GM18499 (cell line): Measurements from ENCODE around the gene ARHGAP8.

ENCODE experiments used
- ATAC-seq: cut with Tn5 transposase; IDR thresholded peaks from one replicate; pipeline ENCODE4 v1.9.1; 2021; ENCODE audit warnings: moderate number of reproducible peaks; ENCODE audit not compliant: insufficient read depth, unreplicated experiment

Gene ARHGAP8

DNA sequence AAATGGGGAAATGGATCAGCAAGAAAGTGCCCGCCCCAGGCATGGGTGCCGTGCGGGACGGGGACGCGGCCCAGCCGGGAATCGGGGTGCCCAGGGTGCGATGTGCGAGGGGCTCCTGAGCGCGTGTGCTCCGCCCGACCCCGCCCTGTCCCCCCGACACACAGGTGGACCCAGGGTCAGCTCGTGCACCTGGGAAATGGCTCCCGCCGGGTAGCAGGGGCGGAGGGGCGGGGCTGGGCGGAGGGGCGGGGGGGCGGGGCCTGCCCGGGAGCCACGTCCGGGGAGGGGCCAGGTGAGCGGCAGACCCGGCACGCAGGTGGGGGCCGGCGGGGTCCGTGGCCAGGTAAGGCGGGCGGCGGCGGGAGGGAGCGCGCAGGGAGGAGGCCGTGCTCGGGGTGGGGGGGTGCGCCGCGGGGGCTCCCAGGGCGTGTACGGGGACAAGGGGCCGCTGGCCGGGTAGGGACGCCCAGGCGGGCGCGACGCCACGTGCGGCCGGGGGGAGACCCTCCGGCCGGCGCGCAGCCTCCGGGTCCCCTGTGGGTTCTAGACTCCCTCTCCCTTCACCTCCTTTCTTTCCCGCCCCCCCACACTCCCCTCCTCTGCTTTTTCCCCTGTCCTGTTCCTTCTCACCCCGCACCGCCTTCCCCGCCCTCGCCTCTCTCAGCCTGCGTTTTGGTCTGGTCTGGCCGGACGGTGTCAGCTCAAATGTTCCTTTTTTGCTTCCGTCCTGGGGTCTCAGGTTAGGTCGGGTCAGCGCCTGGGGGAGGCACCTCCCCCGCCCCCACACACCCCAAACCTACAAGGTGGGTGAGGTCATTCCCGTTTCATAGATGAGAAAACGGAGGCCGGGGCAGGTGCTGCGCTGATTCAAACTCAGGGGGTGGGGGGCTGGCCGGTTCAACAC lies at the start of gene ARHGAP8:
Gene ARHGAP8 (plus strand): TSS at position 291 of the 904 bp plus-strand sequence. CDS start 33,953 bp downstream, outside the sequence.
- ATAC-seq = no peak

DNA sequence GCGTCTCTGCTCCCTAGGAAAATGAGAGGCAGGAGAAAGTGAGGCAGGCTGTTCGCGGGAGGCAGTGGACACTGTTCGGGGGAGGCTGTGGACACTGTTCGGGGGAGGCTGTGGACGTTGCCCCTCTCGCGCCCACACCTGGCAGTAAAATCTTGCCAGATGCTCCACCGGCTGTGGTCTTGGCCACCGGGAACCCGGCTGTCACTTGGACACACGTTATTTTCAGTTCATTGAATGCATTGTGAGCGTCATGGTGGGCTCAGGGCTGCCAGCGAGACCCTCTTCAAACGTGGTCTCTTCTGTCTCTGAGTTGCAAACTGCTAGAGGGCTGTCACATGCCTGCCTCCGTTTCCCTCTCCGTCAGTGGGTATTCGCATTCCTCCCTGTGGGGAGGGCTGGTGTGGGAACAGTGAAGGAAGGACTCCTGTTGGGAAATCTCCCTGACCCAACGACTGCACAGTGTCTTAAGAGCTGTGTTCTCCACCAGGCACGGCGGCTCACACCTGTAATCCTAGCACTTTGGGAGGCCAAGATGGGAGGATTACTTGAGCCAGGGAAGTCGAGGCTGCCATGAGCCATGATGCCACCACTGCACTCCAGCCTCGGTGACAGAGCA lies 49.0 kb upstream of the ARHGAP8 start:
- ATAC-seq = no peak

DNA sequence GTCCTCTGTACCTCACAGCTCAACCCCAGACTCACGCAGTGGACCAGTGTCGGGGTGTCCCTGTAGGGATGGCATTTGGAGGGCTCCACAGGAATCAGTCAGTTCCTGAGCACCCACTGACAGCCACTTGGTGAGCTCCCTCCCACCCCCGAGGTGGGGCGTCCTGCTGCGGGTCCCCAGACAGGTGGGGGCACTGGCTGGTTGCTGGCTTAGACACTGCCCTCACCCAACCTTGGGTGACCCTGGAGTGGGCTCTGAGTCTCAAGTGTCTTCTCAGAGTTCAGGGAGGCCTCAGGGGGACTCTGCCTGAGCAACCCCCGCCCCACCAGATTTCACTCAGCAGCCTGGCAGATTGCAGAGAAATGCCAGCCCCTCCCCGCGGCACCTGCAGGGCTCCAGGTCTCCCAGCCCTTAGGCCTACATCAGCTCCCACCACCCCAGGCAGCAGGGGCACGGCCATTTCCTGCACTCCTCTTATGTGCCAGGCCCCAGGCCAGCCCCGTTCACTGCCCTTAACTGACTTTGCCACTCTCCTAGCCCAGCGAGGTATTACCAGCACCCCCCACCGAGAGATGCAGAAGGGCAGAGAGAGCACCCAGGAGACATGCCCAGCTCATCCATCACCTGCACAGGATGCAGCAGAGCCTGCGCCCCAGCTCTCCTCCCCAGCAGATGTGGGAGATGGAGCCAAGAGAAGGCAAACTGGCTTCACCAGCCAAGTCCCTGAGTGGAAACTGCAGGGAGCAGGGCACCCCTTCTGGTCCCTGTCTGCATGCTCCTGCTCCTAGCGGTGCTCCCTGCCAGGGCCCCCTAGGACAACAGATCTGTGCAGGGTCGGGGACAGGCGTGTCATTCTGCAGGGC lies 48.0 kb upstream of the ARHGAP8 start:
- ATAC-seq = no peak

DNA sequence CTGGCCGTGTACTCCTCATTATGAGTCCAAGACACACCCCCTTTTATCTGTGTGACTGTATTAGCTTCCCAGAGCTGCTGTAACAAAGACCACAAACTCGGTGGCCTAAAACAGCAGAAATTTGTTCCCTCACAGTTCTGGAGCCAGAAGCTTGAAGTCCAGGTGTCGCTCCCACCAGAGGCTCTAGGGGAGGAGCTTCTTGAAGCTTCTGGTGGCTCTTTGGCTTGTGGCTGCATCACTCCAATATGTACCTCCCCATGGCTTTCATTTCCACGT lies 47.4 kb upstream of the ARHGAP8 start:
- no peak for ATAC-seq

DNA sequence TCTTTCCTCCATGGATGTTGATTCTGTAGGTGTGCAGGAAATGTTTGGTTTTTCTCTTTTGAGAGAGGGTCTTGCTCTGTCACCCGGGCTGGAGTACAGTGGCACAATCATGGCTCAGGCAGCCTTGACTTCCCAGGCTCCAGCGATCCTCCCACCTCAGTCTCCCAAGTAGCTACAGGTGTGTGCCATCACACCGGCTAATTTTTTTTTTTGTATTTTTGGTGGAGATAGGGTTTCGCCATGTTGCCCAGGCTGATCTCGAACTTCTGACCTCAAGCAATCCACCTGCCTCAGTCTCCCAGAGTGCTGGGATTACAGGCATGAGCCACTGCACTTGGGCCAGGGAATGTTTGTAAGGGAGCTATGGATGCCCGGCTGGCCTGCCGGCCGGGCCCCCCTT lies 45.9 kb upstream of the ARHGAP8 start:
- no peak for ATAC-seq

GRCh38 chr22:44707178-44707577 lies 45.2 kb upstream of the ARHGAP8 start:
- ATAC-seq = no peak

GRCh38 chr22:44707752-44708151 lies 44.6 kb upstream of the ARHGAP8 start:
- ATAC-seq = no peak

DNA sequence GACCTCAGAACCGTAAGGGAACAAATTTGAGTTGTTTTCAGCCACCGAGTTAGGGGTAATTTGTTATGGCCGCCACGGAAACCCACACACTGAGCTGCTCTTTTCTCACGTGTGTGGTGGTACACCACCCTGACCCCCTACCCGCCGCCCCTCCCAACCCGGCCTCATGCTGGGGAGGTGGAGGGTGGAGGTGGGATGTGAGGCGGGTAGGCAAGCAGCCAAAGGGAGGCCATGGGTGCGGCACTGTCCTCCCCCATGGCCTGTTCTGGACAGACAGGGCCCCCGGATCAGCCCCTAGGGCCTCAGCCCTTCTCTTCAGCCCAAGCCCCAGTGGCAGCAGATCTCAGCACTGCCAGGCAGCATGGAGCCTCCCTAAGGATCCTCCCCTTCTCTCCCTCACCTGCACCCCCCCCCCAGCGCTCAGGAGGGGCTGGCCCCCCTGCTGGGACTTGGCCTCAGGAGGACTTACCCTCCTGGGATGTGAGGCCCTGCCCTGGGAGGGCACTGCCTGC lies 42.4 kb upstream of the ARHGAP8 start:
- no peak for ATAC-seq

DNA sequence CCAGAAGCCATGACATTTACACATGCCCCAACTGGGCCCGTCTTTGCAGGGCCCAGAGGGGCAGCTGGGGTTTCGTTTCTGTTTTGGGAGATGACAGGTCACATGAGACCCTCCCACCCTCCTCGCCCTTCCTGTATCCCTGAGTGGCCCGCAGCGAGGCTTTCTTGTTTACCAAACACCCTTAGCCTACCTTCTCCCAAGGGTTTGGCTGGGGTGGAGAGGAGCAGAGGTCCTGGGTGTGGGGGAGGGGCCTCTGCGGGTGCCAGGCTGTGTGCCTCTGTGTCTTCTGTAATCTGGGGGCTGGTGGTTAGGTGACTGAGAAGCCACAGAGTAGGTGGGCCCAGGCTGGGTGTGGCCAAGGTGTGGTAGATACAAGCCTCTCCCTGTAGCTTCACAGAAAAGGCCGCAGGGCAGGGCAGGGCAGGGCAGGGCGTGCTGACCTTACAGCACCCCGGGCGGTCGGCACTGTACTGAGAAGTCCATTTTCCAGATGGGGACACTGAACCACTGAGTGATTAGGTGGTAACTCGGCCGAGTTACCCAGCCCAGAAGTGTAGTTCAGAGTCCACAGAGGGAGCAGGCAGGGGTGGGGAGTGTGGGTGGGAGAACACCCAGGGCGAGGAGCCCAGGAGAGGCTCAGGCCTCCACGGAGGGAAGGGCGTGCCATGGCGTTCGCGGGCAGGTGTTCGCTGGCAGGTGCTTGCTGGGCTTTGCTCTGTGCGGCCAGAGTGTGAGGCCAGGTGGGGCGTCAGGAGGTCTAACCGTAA lies 41.7 kb upstream of the ARHGAP8 start:
- ATAC-seq = no peak

- no peak for ATAC-seq
These were observed 41.2 kb upstream of the ARHGAP8 start for GRCh38 chr22:44711241-44711560.

GRCh38 chr22:44711690-44712555 lies 40.5 kb upstream of the ARHGAP8 start:
- no peak for ATAC-seq

GRCh38 chr22:44712962-44713361 lies 39.4 kb upstream of the ARHGAP8 start:
- no peak for ATAC-seq

- no peak for ATAC-seq
These were observed 37.5 kb upstream of the ARHGAP8 start for GRCh38 chr22:44714703-44715350.

- ATAC-seq = no peak
These were observed 34.0 kb upstream of the ARHGAP8 start for GRCh38 chr22:44718418-44718817.

- ATAC-seq = no peak
These were observed 32.6 kb upstream of the ARHGAP8 start for GRCh38 chr22:44719586-44720368.

GRCh38 chr22:44721213-44721612 lies 31.2 kb upstream of the ARHGAP8 start:
- no peak for ATAC-seq

DNA sequence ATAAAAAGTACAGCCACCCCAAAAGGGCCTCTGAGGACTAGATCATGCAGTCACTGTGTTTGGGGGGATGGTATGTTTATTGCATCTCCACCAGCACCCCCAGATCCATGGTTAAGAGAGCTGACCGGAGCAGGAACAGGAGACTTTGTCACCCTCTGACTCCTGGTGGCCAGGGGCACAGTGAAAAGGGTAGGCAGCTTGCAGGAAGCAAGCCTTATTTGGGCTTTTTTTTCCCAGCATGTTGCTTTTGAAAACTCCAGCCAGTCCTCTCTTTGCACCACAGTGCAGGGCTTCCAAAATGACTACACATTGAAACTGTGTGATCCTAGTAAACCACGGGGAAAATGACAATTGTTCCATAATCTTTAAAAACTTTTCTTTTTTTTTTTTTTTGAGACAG lies 29.8 kb upstream of the ARHGAP8 start:
- ATAC-seq = no peak

- ATAC-seq = no peak
These were observed 28.6 kb upstream of the ARHGAP8 start for GRCh38 chr22:44723801-44724200.
